DND-41 (cell line): ENCODE results near the gene PPP3CA.

Experiments used
- ATAC-seq: fragments of 200-7000 bp; cut with Tn5 transposase; 3 replicates; pipeline ENCODE4 v1.9.1; 2021; ENCODE audit warnings: low read depth; ENCODE audit not compliant: insufficient read depth
- DNase-seq: peaks from one replicate; pipeline ENCODE4 v3.0.0-alpha.2; 2020
- H2AFZ ChIP-seq: 2 replicates; pipeline ENCODE4 v1.6.0; 2012; ENCODE audit warnings: low read depth, low read length
- H3K27ac ChIP-seq: 2 replicates; pipeline ENCODE4 v1.5.1; 2012; ENCODE audit warnings: low read length, inconsistent platforms
- H3K27me3 ChIP-seq: fragments of 200-600 bp; sonication (generic); 2 replicates; pipeline ENCODE4 v1.6.0; 2012; ENCODE audit warnings: low read length, mild to moderate bottlenecking, inconsistent platforms; ENCODE audit not compliant: insufficient read depth, poor library complexity
- H3K36me3 ChIP-seq: 2 replicates; pipeline ENCODE4 v1.5.1; 2012; ENCODE audit warnings: low read length, inconsistent platforms; ENCODE audit not compliant: insufficient read depth
- H3K4me1 ChIP-seq: 2 replicates; pipeline ENCODE4 v1.5.1; 2012; ENCODE audit warnings: mild to moderate bottlenecking, low read length; ENCODE audit not compliant: insufficient read depth
- H3K4me2 ChIP-seq: 2 replicates; pipeline ENCODE4 v1.6.0; 2012; ENCODE audit warnings: mild to moderate bottlenecking, moderate library complexity, low read length, inconsistent platforms; ENCODE audit not compliant: insufficient read depth
- H3K4me3 ChIP-seq, 2 experiments: fragments of 200-600 bp in 1 of 2; shearing (Covaris generic) in 1 of 2; 2 replicates each; pipeline ENCODE4 v1.5.1; 2012 to 2016; ENCODE audit warnings: inconsistent platforms in 2 of 2, low read length in 2 of 2, mild to moderate bottlenecking in 2 of 2, low read depth in 1 of 2, moderate library complexity in 1 of 2
- H3K79me2 ChIP-seq: 2 replicates; pipeline ENCODE4 v1.6.0; 2012; ENCODE audit warnings: low read length, inconsistent platforms; ENCODE audit not compliant: insufficient read depth
- H3K9ac ChIP-seq: 2 replicates; pipeline ENCODE4 v1.6.0; 2012; ENCODE audit warnings: low read depth, mild to moderate bottlenecking, inconsistent platforms, low read length, moderate library complexity
- H3K9me3 ChIP-seq: 2 replicates; pipeline ENCODE4 v1.5.1; 2012; ENCODE audit warnings: low read length, moderate library complexity, mild to moderate bottlenecking, inconsistent platforms; ENCODE audit not compliant: insufficient read depth, severe bottlenecking
- H4K20me1 ChIP-seq: 2 replicates; pipeline ENCODE4 v1.6.0; 2012; ENCODE audit warnings: low read length; ENCODE audit not compliant: insufficient read depth
- CTCF ChIP-seq: IDR thresholded peaks from 2 replicates; pipeline ENCODE4 v1.5.1; 2012; ENCODE audit warnings: borderline replicate concordance, low read length, moderate library complexity, mild to moderate bottlenecking; ENCODE audit not compliant: poor library complexity, severe bottlenecking; ENCODE audit errors: extremely low read depth
- EZH2 ChIP-seq: IDR thresholded peaks from 3 replicates; pipeline ENCODE4 v1.6.1; 2012; ENCODE audit warnings: borderline replicate concordance, low read depth, mild to moderate bottlenecking, moderate library complexity, low read length, inconsistent platforms; ENCODE audit not compliant: severe bottlenecking

PPP3CA gene

GRCh38 chr4:101366331-101366730 is 19.0 kb upstream of the PPP3CA start:
- H3K36me3 ChIP-seq, result no peaks in the 10 kb centered on the region
- no peaks in the 10 kb centered on the region for H3K27me3 ChIP-seq
- no peaks in the 10 kb centered on the region for H4K20me1 ChIP-seq
- H3K9me3 ChIP-seq, result peaks cover 4% of the 10 kb centered on the region
- H3K4me1 ChIP-seq, result no peaks in the 10 kb centered on the region
- H3K4me2 ChIP-seq, result no peak overlapping the region
- DNase-seq, result no peak
- H3K9ac ChIP-seq, result no peak overlapping the region
- no peaks in the 10 kb centered on the region for H3K79me2 ChIP-seq
- H3K4me3 ChIP-seq, result no peak overlapping the region
- TF ChIP-seq CTCF (no peak), EZH2 (no peak)
- ATAC-seq, result no peak
- no peak overlapping the region for H3K27ac ChIP-seq
- no peak overlapping the region for H2AFZ ChIP-seq

GRCh38 chr4:101357751-101358150 is 10.4 kb upstream of the PPP3CA start:
- Histone ChIP-seq H3K27ac (no peak overlapping the region), H3K9ac (no peak overlapping the region), H3K36me3 (no peaks in the 10 kb centered on the region), H3K79me2 (no peaks in the 10 kb centered on the region), H3K4me3 (no peak overlapping the region), H3K4me2 (no peak overlapping the region), H3K27me3 (no peaks in the 10 kb centered on the region), H4K20me1 (no peaks in the 10 kb centered on the region), H3K4me1 (no peaks in the 10 kb centered on the region), H3K9me3 (no peaks in the 10 kb centered on the region), H2AFZ (no peak overlapping the region)
- no peak for TF ChIP-seq CTCF
- no peak for TF ChIP-seq EZH2
- ATAC-seq (no peak), DNase-seq (no peak)

- Histone ChIP-seq H4K20me1 (no peaks in the 10 kb centered on the region), H3K27me3 (no peaks in the 10 kb centered on the region), H3K9me3 (no peaks in the 10 kb centered on the region), H3K4me3 (no peak overlapping the region), H3K27ac (no peak overlapping the region), H3K36me3 (no peaks in the 10 kb centered on the region), H2AFZ (no peak overlapping the region), H3K9ac (no peak overlapping the region), H3K4me2 (no peak overlapping the region), H3K4me1 (no peaks in the 10 kb centered on the region), H3K79me2 (no peaks in the 10 kb centered on the region)
- DNase-seq (no peak), ATAC-seq (no peak)
- TF ChIP-seq EZH2 (no peak), CTCF (no peak)
Observed at GRCh38 chr4:101356928-101357327, 9.6 kb upstream of the PPP3CA start.
